Gastrocnemius medialis (tissue), 4 donors: ENCODE results near the gene REL.

Experiments
- CTCF ChIP-seq, 5 experiments: fragments of 450-650 bp in 3 of 5; fragments of 200-600 bp in 2 of 5; sonication (generic) in 2 of 5; IDR thresholded peaks in 4 of 5; conservative IDR thresholded peaks in 1 of 5; 1 replicate in 4 of 5; 2 replicates in 1 of 5; pipeline ENCODE4 v1.5.1; 2016 to 2019; ENCODE audit warnings: antibody characterized with exemption in 5 of 5, mild to moderate bottlenecking in 3 of 5, moderate library complexity in 3 of 5
- POLR2A ChIP-seq, 2 donors: fragments of 450-650 bp; IDR thresholded peaks; one replicate each; pipeline ENCODE4 v1.6.1; 2017; ENCODE audit warnings: antibody characterized with exemption in 2 of 2, mild to moderate bottlenecking in 2 of 2, moderate library complexity in 2 of 2

GRCh38 chr2:60862642-60863041, 18.7 kb upstream of the REL start:
- TF ChIP-seq CTCF (IDR thresholded peaks at IDR 0.05 in 4 of 5, conservative IDR thresholded peaks at IDR 0.05 in 1 of 5) (no peak), POLR2A (IDR thresholded peaks at IDR 0.05) (no peak)
